ENCODE measurements around the gene GALM.
"Not testable (repeated sequence)": the region's sequence is repeated elsewhere in the genome, so short reads cannot be mapped to it uniquely, and the experiment has no call there.

DNA sequence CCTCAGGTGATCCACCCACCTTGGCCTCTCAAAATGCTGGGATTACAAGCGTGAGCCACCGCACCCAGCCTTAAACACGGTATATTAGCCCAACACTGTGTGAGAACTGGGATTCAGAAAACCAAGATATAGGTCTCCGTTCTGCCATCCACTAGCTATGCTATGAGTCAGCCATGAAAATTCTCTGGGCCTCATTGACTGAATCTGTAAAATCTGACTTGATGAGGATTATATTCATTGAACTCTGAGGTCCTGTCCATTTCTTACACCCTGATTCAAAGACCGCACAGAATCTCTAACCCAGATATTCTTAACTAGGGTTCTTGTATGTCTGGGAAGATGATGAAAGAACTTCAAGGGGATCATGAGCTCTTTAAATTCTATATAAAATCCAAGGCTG lies 37.4 kb downstream of the GALM start:
- TF ChIP-seq, protein P1, sequence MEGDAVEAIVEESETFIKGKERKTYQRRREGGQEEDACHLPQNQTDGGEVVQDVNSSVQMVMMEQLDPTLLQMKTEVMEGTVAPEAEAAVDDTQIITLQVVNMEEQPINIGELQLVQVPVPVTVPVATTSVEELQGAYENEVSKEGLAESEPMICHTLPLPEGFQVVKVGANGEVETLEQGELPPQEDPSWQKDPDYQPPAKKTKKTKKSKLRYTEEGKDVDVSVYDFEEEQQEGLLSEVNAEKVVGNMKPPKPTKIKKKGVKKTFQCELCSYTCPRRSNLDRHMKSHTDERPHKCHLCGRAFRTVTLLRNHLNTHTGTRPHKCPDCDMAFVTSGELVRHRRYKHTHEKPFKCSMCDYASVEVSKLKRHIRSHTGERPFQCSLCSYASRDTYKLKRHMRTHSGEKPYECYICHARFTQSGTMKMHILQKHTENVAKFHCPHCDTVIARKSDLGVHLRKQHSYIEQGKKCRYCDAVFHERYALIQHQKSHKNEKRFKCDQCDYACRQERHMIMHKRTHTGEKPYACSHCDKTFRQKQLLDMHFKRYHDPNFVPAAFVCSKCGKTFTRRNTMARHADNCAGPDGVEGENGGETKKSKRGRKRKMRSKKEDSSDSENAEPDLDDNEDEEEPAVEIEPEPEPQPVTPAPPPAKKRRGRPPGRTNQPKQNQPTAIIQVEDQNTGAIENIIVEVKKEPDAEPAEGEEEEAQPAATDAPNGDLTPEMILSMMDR (conservative IDR thresholded peaks at IDR 0.05 in 1 of 2, IDR thresholded peaks at IDR 0.05 in 1 of 2; ENCODE audit: low read depth in 1 of 2, low read length in 2 of 2) = not testable (repeated sequence)
- not testable (repeated sequence) for TF ChIP-seq EZH2 (IDR thresholded peaks at IDR 0.05; ENCODE audit: low read length, missing control alignments)
